SK-N-SH (cell line): ENCODE measurements around the gene DHX15. TPM values are rescaled to one million over a fixed set of nuclear protein-coding genes. Genes with fewer than 3 reads are reported as not detected.

Experiments
- CTCF ChIA-PET: fragments of 300-600, 350-600 bp; formaldehyde crosslinking; extraction: SDS; loops from one replicate; lab custom pipeline; 2021; lab: Yijun Ruan, JAX
- POLR2A ChIA-PET: fragments of 350-600 bp; sonication (Branson Sonifier 250); formaldehyde crosslinking; extraction: SDS; loops from one replicate; lab custom pipeline; 2020; ENCODE audit warnings: antibody characterized with exemption, inconsistent platforms; lab: Yijun Ruan, JAX
- DNase-seq: peaks from one replicate; pipeline ENCODE4 v3.0.0; 2012
- H2AFZ ChIP-seq: fragments of 200-600 bp; sonication (generic); 2 replicates; pipeline ENCODE4 v1.8.1; 2016; ENCODE audit warnings: antibody characterized with exemption, mild to moderate bottlenecking, low read depth
- H3F3A ChIP-seq: fragments of 200-600 bp; sonication (generic); replicated peaks from 2 replicates; pipeline ENCODE3; 2016; ENCODE audit warnings: antibody characterized with exemption, mild to moderate bottlenecking; ENCODE audit not compliant: insufficient read depth
- H3K27ac ChIP-seq, 2 experiments: fragments of 200-500 bp in 1 of 2; fragments of 200-600 bp in 1 of 2; sonication (Bioruptor generic) in 1 of 2; sonication (generic), shearing (Covaris generic) in 1 of 2; 2 replicates each; pipeline versions ENCODE4 v1.5.1 to v1.6.1; 2014 to 2016; ENCODE audit warnings: low read depth in 2 of 2, inconsistent platforms in 1 of 2, low read length in 1 of 2, mild to moderate bottlenecking in 1 of 2, mixed read lengths in 1 of 2
- H3K27me3 ChIP-seq: fragments of 200-600 bp; sonication (generic), shearing (Covaris generic); 2 replicates; pipeline ENCODE4 v1.6.1; 2016; ENCODE audit warnings: mixed run types; ENCODE audit not compliant: insufficient read depth
- H3K36me3 ChIP-seq, 2 experiments: fragments of 200-500 bp in 1 of 2; fragments of 200-600 bp in 1 of 2; sonication (Bioruptor generic) in 1 of 2; sonication (generic) in 1 of 2; replicated peaks in 1 of 2; 2 replicates each; pipeline versions ENCODE3 to v1.5.1; 2014 to 2016; ENCODE audit warnings: low read length in 1 of 2, mild to moderate bottlenecking in 1 of 2; ENCODE audit not compliant: insufficient read depth in 2 of 2, control insufficient read depth in 1 of 2
- H3K4me1 ChIP-seq, 2 experiments: fragments of 200-500 bp in 1 of 2; fragments of 200-600 bp in 1 of 2; sonication (Bioruptor generic) in 1 of 2; sonication (generic), shearing (Covaris generic) in 1 of 2; 2 replicates each; pipeline versions ENCODE4 v1.5.1 to v1.6.1; 2014 to 2016; ENCODE audit warnings: low read depth in 1 of 2, low read length in 1 of 2, mixed run types in 1 of 2; ENCODE audit not compliant: insufficient read depth in 2 of 2, control insufficient read depth in 1 of 2
- H3K4me2 ChIP-seq: fragments of 200-600 bp; sonication (generic), shearing (Covaris generic); 2 replicates; pipeline ENCODE4 v1.6.1; 2017; ENCODE audit warnings: mixed run types
- H3K4me3 ChIP-seq, 2 experiments: fragments of 200-500 bp in 1 of 2; fragments of 200-600 bp in 1 of 2; sonication (Bioruptor generic) in 1 of 2; sonication (generic), shearing (Covaris generic) in 1 of 2; 2 replicates each; pipeline versions ENCODE4 v1.5.1 to v1.8.1; 2014 to 2016; ENCODE audit warnings: low read depth in 2 of 2, inconsistent platforms in 1 of 2, low read length in 1 of 2, mild to moderate bottlenecking in 1 of 2, mixed read lengths in 1 of 2, moderate library complexity in 1 of 2
- H3K79me2 ChIP-seq: fragments of 200-600 bp; sonication (generic); 2 replicates; pipeline ENCODE4 v1.8.1; 2017; ENCODE audit warnings: mild to moderate bottlenecking; ENCODE audit not compliant: insufficient read depth
- H3K9ac ChIP-seq: fragments of 200-600 bp; sonication (generic); 2 replicates; pipeline ENCODE4 v1.6.1; 2017; ENCODE audit warnings: mixed run types
- H3K9me2 ChIP-seq: fragments of 200-600 bp; sonication (generic); 2 replicates; pipeline ENCODE4 v1.6.1; 2017; ENCODE audit warnings: mixed run types
- H3K9me3 ChIP-seq: fragments of 200-600 bp; sonication (generic); 2 replicates; pipeline ENCODE4 v1.6.1; 2017; ENCODE audit warnings: mixed run types, mild to moderate bottlenecking, moderate library complexity
- H4K20me1 ChIP-seq: fragments of 200-600 bp; sonication (generic); 2 replicates; pipeline ENCODE4 v1.6.1; 2017; ENCODE audit warnings: mild to moderate bottlenecking, mixed run types; ENCODE audit not compliant: insufficient read depth
- EP300 ChIP-seq, 2 experiments: IDR thresholded peaks; 2 replicates each; pipeline versions ENCODE4 v1.4.0 to v1.6.1; 2012; ENCODE audit warnings: borderline replicate concordance in 1 of 2, low read depth in 1 of 2, low read length in 1 of 2
- FOXJ3 ChIP-seq: sonication (generic); formaldehyde crosslinking; IDR thresholded peaks from 2 replicates; pipeline ENCODE4 v1.5.1; 2020; ENCODE audit warnings: mild to moderate bottlenecking, missing genetic modification reagents
- GATA2 ChIP-seq: sonication (generic); formaldehyde crosslinking; IDR thresholded peaks from 2 replicates; pipeline ENCODE4 v1.5.0; 2020; ENCODE audit warnings: mild to moderate bottlenecking, missing genetic modification reagents
- RAD21 ChIP-seq: IDR thresholded peaks from 2 replicates; pipeline ENCODE4 v1.6.1; 2012; ENCODE audit warnings: mild to moderate bottlenecking, low read length
- RCOR1 ChIP-seq: fragments of 150-350 bp; IDR thresholded peaks from 2 replicates; pipeline ENCODE4 v1.6.1; 2017; ENCODE audit warnings: antibody characterized with exemption, low read length
- SIN3A ChIP-seq: IDR thresholded peaks from 2 replicates; pipeline ENCODE4 v1.6.1; 2012; ENCODE audit warnings: low read depth, mild to moderate bottlenecking, low read length, moderate library complexity, borderline replicate concordance
- SMC3 ChIP-seq: IDR thresholded peaks from 2 replicates; pipeline ENCODE4 v1.6.1; 2012; ENCODE audit warnings: low read depth, low read length, improper control_type of control experiment
- TAF1 ChIP-seq: IDR thresholded peaks from 2 replicates; pipeline ENCODE4 v1.6.1; 2012; ENCODE audit warnings: low read depth, mild to moderate bottlenecking, low read length, moderate library complexity, borderline replicate concordance
- YY1 ChIP-seq: IDR thresholded peaks from 2 replicates; pipeline ENCODE4 v1.4.0; 2012; ENCODE audit warnings: low read depth, mild to moderate bottlenecking
- WGBS: methylation state at CpG from one replicate; pipeline ENCODE4 v1.1.6; 2017; ENCODE audit warnings: low lambda C conversion rate; 5-methylcytosine and 5-hydroxymethylcytosine counted together
- polyA plus RNA-seq, 3 experiments: library from polyadenylated mRNA; depleted of rRNA; stranded (reverse); fragments of >200 nt; gene quantifications; 2 replicates each; pipeline ENCODE4 v1.2.3, GENCODE V29; 2012
- TF ChIP-seq, protein P1 (sequence below): IDR thresholded peaks from 2 replicates; pipeline ENCODE4; 2012
- TF ChIP-seq, protein P2 (sequence below): fragments of 200-600 bp; sonication (generic); IDR thresholded peaks from 2 replicates; pipeline ENCODE4 v1.6.1; 2017; ENCODE audit warnings: antibody characterized with exemption, mild to moderate bottlenecking, moderate library complexity
- TF ChIP-seq, protein P3 (sequence below): IDR thresholded peaks from 2 replicates; pipeline ENCODE4 v1.4.0; 2012; ENCODE audit warnings: low read depth
- TF ChIP-seq, protein P4 (sequence below): fragments of 150-350 bp; IDR thresholded peaks from 2 replicates; pipeline ENCODE4 v1.6.1; 2016; ENCODE audit warnings: mild to moderate bottlenecking, low read depth, low read length

Gene DHX15
- polyA plus RNA-seq, 1 of the 3 experiments (the other 2 are of a cell fraction), result 63.3 TPM

DNA sequence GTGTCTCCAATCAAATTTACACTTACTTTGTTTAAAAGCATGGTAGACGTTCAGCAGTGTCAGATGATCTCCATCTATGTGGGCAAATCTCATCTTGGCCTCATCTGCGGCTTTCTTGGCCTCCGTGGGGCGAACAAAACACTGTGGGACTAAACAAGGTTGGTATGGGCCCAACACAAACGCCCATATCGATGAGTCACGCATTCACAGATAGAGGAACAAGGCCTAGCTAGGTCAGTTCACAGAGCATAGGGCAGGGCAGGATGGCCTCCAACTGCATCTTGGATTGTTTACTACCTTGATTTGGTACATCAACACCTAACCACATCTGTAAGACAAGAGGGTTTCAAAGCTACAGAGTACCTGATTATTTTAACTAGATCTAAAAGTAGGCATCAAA, 47.3 kb downstream of the DHX15 start:
- H3K9ac ChIP-seq, result no peak overlapping the region
- no peak overlapping the region for H3K4me2 ChIP-seq
- WGBS, result 97% methylated on average over 7 of the region's 7 CpGs
- H4K20me1 ChIP-seq, result peaks cover 29% of the 10 kb centered on the region
- no peaks in the 10 kb centered on the region for H3F3A ChIP-seq
- H3K9me2 ChIP-seq, result no peaks in the 10 kb centered on the region
- peaks cover 85% of the 10 kb centered on the region for H3K79me2 ChIP-seq
- no peak for DNase-seq
- TF ChIP-seq, protein P1, sequence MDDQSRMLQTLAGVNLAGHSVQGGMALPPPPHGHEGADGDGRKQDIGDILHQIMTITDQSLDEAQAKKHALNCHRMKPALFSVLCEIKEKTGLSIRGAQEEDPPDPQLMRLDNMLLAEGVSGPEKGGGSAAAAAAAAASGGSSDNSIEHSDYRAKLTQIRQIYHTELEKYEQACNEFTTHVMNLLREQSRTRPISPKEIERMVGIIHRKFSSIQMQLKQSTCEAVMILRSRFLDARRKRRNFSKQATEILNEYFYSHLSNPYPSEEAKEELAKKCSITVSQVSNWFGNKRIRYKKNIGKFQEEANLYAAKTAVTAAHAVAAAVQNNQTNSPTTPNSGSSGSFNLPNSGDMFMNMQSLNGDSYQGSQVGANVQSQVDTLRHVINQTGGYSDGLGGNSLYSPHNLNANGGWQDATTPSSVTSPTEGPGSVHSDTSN, result no peak
- TF ChIP-seq TAF1, result no peak
- TF ChIP-seq, protein P2, sequence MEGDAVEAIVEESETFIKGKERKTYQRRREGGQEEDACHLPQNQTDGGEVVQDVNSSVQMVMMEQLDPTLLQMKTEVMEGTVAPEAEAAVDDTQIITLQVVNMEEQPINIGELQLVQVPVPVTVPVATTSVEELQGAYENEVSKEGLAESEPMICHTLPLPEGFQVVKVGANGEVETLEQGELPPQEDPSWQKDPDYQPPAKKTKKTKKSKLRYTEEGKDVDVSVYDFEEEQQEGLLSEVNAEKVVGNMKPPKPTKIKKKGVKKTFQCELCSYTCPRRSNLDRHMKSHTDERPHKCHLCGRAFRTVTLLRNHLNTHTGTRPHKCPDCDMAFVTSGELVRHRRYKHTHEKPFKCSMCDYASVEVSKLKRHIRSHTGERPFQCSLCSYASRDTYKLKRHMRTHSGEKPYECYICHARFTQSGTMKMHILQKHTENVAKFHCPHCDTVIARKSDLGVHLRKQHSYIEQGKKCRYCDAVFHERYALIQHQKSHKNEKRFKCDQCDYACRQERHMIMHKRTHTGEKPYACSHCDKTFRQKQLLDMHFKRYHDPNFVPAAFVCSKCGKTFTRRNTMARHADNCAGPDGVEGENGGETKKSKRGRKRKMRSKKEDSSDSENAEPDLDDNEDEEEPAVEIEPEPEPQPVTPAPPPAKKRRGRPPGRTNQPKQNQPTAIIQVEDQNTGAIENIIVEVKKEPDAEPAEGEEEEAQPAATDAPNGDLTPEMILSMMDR, result no peak
- POLR2A ChIA-PET, result no interaction called here
- H3K27ac ChIP-seq, result no peak overlapping the region
- no peak overlapping the region for H3K4me3 ChIP-seq
- H2AFZ ChIP-seq, result no peak overlapping the region
- no peaks in the 10 kb centered on the region for H3K27me3 ChIP-seq
- no peaks in the 10 kb centered on the region; a peak in 1 of 4 replicates for H3K4me1 ChIP-seq
- no peaks in the 10 kb centered on the region for H3K9me3 ChIP-seq
- peaks cover 89 to 98% of the 10 kb centered on the region in 2 experiments for H3K36me3 ChIP-seq
- CTCF ChIA-PET, result interaction anchor here (1.5 to 2.6 kb wide), 2 partner anchors 14 to 48 kb away, joined by 4 to 8 read pairs; no protein-coding TSS in a partner anchor

DNA sequence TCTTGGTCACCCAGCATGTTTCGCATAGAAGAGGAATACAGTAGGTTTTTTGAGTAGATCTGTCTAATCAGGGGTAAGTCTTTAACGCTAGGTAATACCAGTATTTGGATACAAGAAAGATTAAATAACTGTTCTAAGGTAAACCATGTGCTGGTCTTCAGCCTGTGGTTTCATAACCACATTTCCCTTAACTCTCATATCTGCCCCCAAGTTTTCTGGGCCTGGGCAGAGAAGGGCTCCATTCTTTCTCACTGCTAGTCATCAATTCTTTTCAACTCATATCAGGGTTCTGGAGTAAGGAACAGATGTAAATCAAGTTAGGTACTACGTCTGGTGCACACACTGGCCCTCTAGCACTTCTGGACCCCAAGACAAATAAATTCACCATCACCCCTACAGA, 49.0 kb downstream of the DHX15 start:
- Histone ChIP-seq H3K27me3 (no peaks in the 10 kb centered on the region), H4K20me1 (peaks cover 25% of the 10 kb centered on the region), H3F3A (no peaks in the 10 kb centered on the region), H3K27ac (no peak overlapping the region), H2AFZ (no peak overlapping the region), H3K9me2 (no peaks in the 10 kb centered on the region), H3K9ac (no peak overlapping the region), H3K4me3 (no peak overlapping the region), H3K36me3 (peaks cover 83 to 88% of the 10 kb centered on the region in 2 experiments), H3K79me2 (peaks cover 77% of the 10 kb centered on the region), H3K4me2 (no peak overlapping the region), H3K4me1 (no peaks in the 10 kb centered on the region; a peak in 1 of 4 replicates), H3K9me3 (no peaks in the 10 kb centered on the region)
- 100% methylated on average over 3 of the region's 3 CpGs for WGBS
- TF ChIP-seq, protein P3, sequence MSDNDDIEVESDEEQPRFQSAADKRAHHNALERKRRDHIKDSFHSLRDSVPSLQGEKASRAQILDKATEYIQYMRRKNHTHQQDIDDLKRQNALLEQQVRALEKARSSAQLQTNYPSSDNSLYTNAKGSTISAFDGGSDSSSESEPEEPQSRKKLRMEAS, result no peak
- no peak for TF ChIP-seq FOXJ3 (CRISPR knock-in tag)
- TF ChIP-seq, protein P4, sequence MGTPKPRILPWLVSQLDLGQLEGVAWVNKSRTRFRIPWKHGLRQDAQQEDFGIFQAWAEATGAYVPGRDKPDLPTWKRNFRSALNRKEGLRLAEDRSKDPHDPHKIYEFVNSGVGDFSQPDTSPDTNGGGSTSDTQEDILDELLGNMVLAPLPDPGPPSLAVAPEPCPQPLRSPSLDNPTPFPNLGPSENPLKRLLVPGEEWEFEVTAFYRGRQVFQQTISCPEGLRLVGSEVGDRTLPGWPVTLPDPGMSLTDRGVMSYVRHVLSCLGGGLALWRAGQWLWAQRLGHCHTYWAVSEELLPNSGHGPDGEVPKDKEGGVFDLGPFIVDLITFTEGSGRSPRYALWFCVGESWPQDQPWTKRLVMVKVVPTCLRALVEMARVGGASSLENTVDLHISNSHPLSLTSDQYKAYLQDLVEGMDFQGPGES, result no peak
- no peak for TF ChIP-seq SMC3
- no peak for TF ChIP-seq YY1
- no peak for TF ChIP-seq SIN3A
- no peak for TF ChIP-seq EP300 (IDR thresholded peaks at IDR 0.05; ENCODE audit: borderline replicate concordance in 1 of 2, low read depth in 1 of 2, low read length in 1 of 2)
- TF ChIP-seq RCOR1, result no peak
- no peak for TF ChIP-seq GATA2 (CRISPR knock-in tag)
- TF ChIP-seq RAD21, result no peak
- ChIA-PET CTCF (interaction anchor here (2.6 kb wide), 1 partner anchor 16 kb away, joined by 8 read pairs; no protein-coding TSS in a partner anchor), POLR2A (no interaction called here)
- DNase-seq, result no peak
